ENCODE data around the gene FBP1. TPM values are rescaled to one million over a fixed set of nuclear protein-coding genes. Genes with fewer than 3 reads are reported as not detected.

The FBP1 gene
- total RNA-seq, 1 donor from 2014 or later: not detected

DNA sequence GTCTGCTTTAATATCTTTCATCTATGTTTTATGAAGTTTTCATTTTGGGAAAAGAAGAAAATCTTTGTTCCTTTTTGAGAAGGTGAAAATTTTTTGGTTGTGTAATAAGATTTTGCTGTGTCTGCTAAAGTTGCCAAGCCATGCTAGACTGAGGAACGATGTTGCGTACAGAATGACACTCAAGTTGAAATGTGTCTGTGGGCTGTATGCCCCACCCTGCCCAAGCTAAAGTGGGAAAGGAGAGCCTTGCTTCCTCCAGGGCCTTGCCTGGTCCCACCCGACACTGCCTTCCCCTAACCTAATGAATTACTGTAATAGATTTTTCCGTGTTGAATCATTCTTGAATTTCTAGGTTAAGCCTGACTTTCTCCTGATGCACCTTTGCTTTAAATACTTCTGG lies 81.9 kb downstream of the FBP1 start:
- no peaks in the 10 kb centered on the region for H3K27me3 ChIP-seq (ENCODE audit: control insufficient read depth, insufficient read depth, low read length)
- TF ChIP-seq, protein P1, sequence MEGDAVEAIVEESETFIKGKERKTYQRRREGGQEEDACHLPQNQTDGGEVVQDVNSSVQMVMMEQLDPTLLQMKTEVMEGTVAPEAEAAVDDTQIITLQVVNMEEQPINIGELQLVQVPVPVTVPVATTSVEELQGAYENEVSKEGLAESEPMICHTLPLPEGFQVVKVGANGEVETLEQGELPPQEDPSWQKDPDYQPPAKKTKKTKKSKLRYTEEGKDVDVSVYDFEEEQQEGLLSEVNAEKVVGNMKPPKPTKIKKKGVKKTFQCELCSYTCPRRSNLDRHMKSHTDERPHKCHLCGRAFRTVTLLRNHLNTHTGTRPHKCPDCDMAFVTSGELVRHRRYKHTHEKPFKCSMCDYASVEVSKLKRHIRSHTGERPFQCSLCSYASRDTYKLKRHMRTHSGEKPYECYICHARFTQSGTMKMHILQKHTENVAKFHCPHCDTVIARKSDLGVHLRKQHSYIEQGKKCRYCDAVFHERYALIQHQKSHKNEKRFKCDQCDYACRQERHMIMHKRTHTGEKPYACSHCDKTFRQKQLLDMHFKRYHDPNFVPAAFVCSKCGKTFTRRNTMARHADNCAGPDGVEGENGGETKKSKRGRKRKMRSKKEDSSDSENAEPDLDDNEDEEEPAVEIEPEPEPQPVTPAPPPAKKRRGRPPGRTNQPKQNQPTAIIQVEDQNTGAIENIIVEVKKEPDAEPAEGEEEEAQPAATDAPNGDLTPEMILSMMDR (IDR thresholded peaks at IDR 0.05; ENCODE audit: insufficient read depth, low read length, severe bottlenecking): no peak
- DNase-seq (ENCODE audit: low read depth) (no peak), FAIRE-seq (no peak)
- no peaks in the 10 kb centered on the region for H3K36me3 ChIP-seq (ENCODE audit: control insufficient read depth, insufficient read depth, low read length)
- H3K4me3 ChIP-seq (ENCODE audit: low read depth, low read length): no peak overlapping the region

DNA sequence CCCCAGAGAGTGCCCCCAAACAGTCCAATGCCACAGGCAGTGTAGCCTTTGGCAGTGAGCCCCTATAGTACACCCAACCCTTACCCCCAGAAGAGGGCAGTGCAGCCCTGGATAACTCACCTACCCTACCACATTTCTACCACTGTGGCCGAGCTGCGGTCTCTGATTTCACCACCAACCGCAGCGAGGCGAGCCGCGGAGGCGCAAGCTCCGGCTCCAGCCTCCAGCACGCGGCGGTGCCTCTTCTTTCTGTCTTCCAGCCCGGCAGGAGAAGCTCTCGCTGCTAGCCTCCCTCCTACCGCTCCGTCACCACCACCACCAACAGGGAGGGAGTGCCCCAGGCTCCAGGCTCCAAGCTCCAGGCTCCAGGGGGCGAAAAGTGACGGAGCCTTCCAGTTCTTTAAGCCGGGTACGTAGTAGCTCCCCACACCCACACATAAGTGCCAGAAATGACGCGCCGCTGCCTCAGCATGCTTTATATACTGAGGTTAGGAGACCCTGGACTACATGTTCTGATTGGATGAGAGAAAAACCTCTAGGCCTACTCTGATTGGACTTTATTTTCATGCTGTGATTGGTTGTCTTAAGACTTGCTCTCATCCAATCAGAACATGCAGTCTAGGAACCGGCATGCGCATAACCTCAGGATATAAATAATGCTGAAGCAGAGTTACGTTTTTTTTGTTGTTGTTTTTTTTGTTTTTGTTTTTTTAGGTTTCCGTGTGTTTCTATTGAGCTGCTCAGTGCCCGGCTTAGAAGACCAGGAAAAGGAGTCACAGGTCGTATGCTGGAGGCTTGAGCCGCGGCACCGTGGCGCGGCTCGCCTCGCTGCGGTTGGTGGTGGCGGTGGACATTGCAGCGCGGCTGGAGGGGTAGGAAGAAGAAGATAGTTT lies 84.6 kb downstream of the FBP1 start, which contains the start of gene PCAT7:
PCAT7 (plus strand) TSS at position 645 of the 893 bp plus-strand sequence.
- Histone ChIP-seq H3K27me3 (ENCODE audit: control insufficient read depth, insufficient read depth, low read length) (no peaks in the 10 kb centered on the region), H3K4me3 (ENCODE audit: low read depth, low read length) (peak within 1 kb of the TSS; percentile 5), H3K36me3 (ENCODE audit: control insufficient read depth, insufficient read depth, low read length) (no peaks in the 10 kb centered on the region)
- FAIRE-seq (no peak), DNase-seq (ENCODE audit: low read depth) (peak; percentile 42)
- TF ChIP-seq, protein P1 (IDR thresholded peaks at IDR 0.05; ENCODE audit: insufficient read depth, low read length, severe bottlenecking): peak; percentile 47

DNA sequence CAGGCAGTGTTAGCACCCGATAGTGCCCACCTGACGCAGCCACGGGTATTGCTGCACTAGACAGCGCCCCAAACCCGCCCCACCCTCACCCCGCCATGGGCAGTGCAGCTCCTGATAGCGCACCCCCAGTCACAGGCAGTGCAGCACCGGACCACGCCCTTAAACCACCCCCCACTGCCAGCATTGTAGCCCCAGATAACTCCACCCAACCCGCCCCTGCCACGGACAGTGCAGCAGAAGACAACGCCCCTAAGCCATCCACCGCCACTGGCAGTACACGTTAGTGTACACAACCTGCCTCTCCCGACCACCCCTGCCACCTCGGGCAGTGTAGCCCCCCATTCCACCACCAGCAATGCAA lies 85.3 kb downstream of the FBP1 start:
- FAIRE-seq (no peak), DNase-seq (ENCODE audit: low read depth) (no peak)
- H3K36me3 ChIP-seq (ENCODE audit: control insufficient read depth, insufficient read depth, low read length): no peaks in the 10 kb centered on the region
- no peak overlapping the region for H3K4me3 ChIP-seq (ENCODE audit: low read depth, low read length)
- no peaks in the 10 kb centered on the region for H3K27me3 ChIP-seq (ENCODE audit: control insufficient read depth, insufficient read depth, low read length)
- TF ChIP-seq, protein P1 (IDR thresholded peaks at IDR 0.05; ENCODE audit: insufficient read depth, low read length, severe bottlenecking): no peak

Other genes starting within 250 kb of the FBP1 start
- gene PCAT7, start 84.4 kb downstream of the FBP1 start, total RNA-seq: not detected in 2 replicates
- gene FBP2, start 45.7 kb downstream of the FBP1 start, total RNA-seq: not detected in 2 replicates
- gene AOPEP, start 87.2 kb upstream of the FBP1 start, total RNA-seq: 75.4 and 91.1 TPM in 2 replicates

Data from bronchial epithelial cell (primary cell).